ENCODE data around the gene SP5.

GRCh38 chr2:170743530-170744239, 28.5 kb downstream of the SP5 start:
- TF ChIP-seq CTCF (IDR thresholded peaks at IDR 0.05) (no peak), POLR2A (IDR thresholded peaks at IDR 0.05) (no peak)
